Peyer's patch (tissue), 4 donors: ENCODE results near the gene AUTS2. TPM values are rescaled to one million over a fixed set of nuclear protein-coding genes. Genes with fewer than 3 reads are reported as not detected.

Source experiments
- DNase-seq, 3 donors: peaks; one replicate each; pipeline ENCODE4 v3.0.0-alpha.2; 2017 to 2019
- H3K27ac ChIP-seq, 4 donors: fragments of 200-600 bp; sonication (generic); one replicate each; pipeline ENCODE4 v1.5.1; 2016 to 2019
- H3K27me3 ChIP-seq, 2 donors: fragments of 200-600 bp; sonication (generic); one replicate each; pipeline ENCODE4 v1.5.1; 2019
- H3K36me3 ChIP-seq, 3 donors: fragments of 200-600 bp; sonication (generic); one replicate each; pipeline ENCODE4 v1.5.1; 2016 to 2019
- H3K4me1 ChIP-seq, 4 donors: fragments of 200-600 bp; sonication (generic); one replicate each; pipeline ENCODE4 v1.5.1; 2016 to 2019
- H3K4me3 ChIP-seq, 4 donors: fragments of 200-600 bp; sonication (generic); 1 replicate in 3 of 4; 2 replicates in 1 of 4; pipeline ENCODE4 v1.5.1; 2016 to 2019; ENCODE audit warnings: mild to moderate bottlenecking in 1 of 4
- H3K9me3 ChIP-seq, 4 donors: fragments of 200-600 bp; sonication (generic); one replicate each; pipeline ENCODE4 v1.5.1; 2016 to 2019; ENCODE audit warnings: mild to moderate bottlenecking in 1 of 4
- POLR2A ChIP-seq, 2 donors: fragments of 450-650 bp; IDR thresholded peaks; one replicate each; pipeline ENCODE4 v1.5.1; 2017; ENCODE audit warnings: antibody characterized with exemption in 2 of 2, mild to moderate bottlenecking in 2 of 2, moderate library complexity in 2 of 2
- total RNA-seq, 4 donors: library from RNA; depleted of rRNA; stranded (reverse); fragments of >200 nt; gene quantifications; one replicate each; pipeline ENCODE4 v1.1.0, GENCODE V29; 2016
- TF ChIP-seq, protein P1 (sequence below), 6 experiments: fragments of 450-650 bp in 4 of 6; fragments of 200-600 bp in 2 of 6; sonication (generic) in 1 of 6; IDR thresholded peaks; one replicate each; pipeline ENCODE4 v1.5.1; 2017 to 2019; ENCODE audit warnings: antibody characterized with exemption in 6 of 6, mild to moderate bottlenecking in 3 of 6, moderate library complexity in 1 of 6

Gene AUTS2
- total RNA-seq, 4 donors from 2014 or later: 55.9 to 90.0 (median 72.6) TPM

DNA sequence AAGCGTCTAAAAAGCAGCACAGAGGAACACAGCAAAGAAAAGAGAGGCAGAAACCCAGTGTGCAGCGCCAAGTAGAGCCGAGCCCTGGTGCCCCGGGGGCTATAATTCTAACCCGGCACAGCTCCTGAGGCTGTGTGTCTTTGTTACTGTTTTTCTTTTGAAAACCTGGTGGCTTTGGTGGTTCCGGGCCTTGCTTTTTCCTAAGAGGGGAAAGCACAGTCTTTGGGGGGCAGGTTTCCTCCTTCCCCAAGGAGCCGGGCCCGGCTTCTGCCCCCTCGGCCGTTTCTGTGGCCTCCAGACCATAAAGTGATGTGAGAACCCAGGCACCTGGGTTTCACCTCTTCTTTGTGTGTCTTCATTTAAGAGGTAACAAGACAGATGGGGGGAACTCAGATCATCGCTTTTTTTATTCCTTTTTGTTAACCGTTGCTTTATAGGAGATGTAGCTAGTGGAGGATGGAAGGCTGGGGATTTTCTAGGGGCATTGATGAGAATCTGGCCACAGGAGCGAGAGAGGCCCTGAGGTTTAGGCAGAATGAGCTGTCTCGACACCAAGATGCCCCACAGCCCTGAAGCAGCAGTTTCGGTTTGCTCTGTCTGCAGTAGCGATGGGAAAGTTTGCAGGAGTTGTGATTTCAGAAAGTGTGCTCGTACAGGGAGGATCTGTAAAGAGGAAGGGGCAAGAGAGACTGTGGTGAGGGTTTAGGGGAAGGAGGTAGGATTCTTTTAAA, 1165.9 kb downstream of the AUTS2 start:
- Histone ChIP-seq H3K4me3 (peak overlapping the region in 1 of 4 donors; percentile 6), H3K9me3 (no peaks in the 10 kb centered on the region), H3K36me3 (peaks cover 0 to 33% (median 0%) of the 10 kb centered on the region in 3 donors), H3K27me3 (no peaks in the 10 kb centered on the region), H3K27ac (no peak overlapping the region), H3K4me1 (no peaks in the 10 kb centered on the region)
- TF ChIP-seq, protein P1, sequence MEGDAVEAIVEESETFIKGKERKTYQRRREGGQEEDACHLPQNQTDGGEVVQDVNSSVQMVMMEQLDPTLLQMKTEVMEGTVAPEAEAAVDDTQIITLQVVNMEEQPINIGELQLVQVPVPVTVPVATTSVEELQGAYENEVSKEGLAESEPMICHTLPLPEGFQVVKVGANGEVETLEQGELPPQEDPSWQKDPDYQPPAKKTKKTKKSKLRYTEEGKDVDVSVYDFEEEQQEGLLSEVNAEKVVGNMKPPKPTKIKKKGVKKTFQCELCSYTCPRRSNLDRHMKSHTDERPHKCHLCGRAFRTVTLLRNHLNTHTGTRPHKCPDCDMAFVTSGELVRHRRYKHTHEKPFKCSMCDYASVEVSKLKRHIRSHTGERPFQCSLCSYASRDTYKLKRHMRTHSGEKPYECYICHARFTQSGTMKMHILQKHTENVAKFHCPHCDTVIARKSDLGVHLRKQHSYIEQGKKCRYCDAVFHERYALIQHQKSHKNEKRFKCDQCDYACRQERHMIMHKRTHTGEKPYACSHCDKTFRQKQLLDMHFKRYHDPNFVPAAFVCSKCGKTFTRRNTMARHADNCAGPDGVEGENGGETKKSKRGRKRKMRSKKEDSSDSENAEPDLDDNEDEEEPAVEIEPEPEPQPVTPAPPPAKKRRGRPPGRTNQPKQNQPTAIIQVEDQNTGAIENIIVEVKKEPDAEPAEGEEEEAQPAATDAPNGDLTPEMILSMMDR (IDR thresholded peaks at IDR 0.05): no peak
- no peak for TF ChIP-seq POLR2A (IDR thresholded peaks at IDR 0.05)
- DNase-seq: no peak

DNA sequence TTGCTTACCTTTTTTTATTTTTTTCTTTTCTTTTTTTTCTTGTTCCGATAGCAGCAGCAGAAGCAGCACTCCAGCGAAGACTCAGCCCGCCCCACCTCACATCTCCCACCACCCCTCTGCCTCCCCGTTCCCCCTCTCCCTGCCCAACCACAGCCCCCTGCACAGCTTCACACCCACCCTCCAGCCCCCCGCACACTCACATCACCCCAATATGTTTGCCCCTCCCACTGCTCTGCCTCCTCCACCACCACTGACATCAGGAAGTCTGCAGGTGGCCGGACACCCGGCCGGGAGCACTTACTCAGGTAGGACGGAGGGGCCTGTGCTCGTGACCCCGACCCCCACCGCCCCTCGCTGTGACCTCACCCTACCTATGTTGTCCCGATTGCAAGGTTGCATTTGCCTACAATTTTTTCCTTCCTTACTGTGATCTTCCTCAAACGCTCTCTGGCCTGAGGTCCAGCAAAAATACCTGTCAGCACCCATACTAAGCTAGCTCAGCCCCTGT, 1166.5 kb downstream of the AUTS2 start:
- peaks cover 0 to 39% (median 0%) of the 10 kb centered on the region in 3 donors for H3K36me3 ChIP-seq
- TF ChIP-seq POLR2A (IDR thresholded peaks at IDR 0.05): no peak
- TF ChIP-seq, protein P1 (IDR thresholded peaks at IDR 0.05): no peak

DNA sequence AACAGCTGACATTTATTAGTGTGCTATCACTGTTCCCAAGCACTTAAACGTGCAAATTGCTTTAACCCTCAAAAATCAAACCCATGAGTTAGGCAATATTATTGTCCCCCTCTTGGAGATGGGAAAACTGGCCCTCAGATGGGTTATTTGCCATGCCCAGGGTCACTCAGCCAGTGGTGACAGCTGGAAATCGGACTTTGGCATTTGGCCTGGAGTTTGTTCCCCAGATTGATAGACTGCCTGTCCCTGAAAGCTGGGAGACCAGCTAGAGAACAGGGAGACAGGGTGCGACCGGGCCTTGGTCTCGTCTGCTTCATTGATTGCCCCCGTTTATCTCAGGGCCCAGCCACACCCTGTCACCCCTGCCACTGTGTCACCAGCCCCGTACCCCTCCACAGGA, 1167.4 kb downstream of the AUTS2 start:
- no peak for TF ChIP-seq POLR2A (IDR thresholded peaks at IDR 0.05)
- TF ChIP-seq, protein P1 (IDR thresholded peaks at IDR 0.05): no peak
- Histone ChIP-seq H3K27ac (no peak overlapping the region), H3K36me3 (peaks cover 0 to 47% (median 0%) of the 10 kb centered on the region in 3 donors), H3K4me1 (no peaks in the 10 kb centered on the region), H3K4me3 (no peak overlapping the region), H3K9me3 (no peaks in the 10 kb centered on the region), H3K27me3 (no peaks in the 10 kb centered on the region)
- no peak for DNase-seq

More for the DNA sequence above, 1166.5 kb downstream of the AUTS2 start:
- Histone ChIP-seq H3K27ac (no peak overlapping the region), H3K4me1 (no peaks in the 10 kb centered on the region), H3K4me3 (no peak overlapping the region), H3K9me3 (no peaks in the 10 kb centered on the region), H3K27me3 (no peaks in the 10 kb centered on the region)
- DNase-seq: no peak

DNA sequence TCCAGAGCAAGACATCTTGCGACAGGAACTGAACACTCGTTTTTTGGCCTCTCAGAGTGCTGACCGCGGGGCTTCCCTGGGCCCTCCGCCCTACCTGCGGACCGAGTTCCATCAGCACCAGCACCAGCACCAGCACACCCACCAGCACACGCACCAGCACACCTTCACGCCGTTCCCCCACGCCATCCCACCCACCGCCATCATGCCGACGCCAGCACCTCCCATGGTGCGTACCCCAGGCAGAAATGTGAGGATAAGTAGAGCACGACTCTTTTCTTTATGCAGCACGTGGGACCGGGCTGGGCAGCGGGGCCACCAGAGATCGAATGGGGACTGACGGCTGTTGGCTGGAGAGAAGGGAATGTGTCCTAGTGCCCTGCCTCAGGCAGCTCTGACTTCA, 1167.8 kb downstream of the AUTS2 start:
- Histone ChIP-seq H3K9me3 (no peaks in the 10 kb centered on the region), H3K4me3 (no peak overlapping the region), H3K27ac (no peak overlapping the region), H3K27me3 (no peaks in the 10 kb centered on the region), H3K36me3 (peaks cover 0 to 52% (median 0%) of the 10 kb centered on the region in 3 donors), H3K4me1 (no peaks in the 10 kb centered on the region)
- DNase-seq: no peak
- TF ChIP-seq, protein P1 (IDR thresholded peaks at IDR 0.05): no peak
- TF ChIP-seq POLR2A (IDR thresholded peaks at IDR 0.05): no peak

DNA sequence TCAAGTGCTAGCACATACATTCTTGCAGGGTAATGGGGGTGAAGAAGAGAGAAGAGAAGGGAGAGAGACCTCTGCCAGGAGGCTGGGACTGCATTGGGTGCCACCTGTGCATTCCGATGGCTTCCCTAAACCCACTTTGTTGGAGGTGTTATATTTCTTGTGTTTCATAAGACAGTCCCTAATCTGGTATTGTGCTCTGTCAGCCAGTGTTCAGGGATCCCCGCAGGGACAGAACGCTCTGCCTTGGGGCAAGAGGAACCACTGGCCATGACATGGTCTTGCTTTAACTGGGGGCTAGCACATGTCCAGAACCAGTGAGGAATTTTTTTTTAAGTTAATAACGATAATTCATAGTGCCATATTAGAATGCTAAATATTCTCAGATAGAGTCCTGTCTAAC, 1168.4 kb downstream of the AUTS2 start:
- H3K4me3 ChIP-seq: no peak overlapping the region
- no peaks in the 10 kb centered on the region for H3K4me1 ChIP-seq
- no peak overlapping the region for H3K27ac ChIP-seq
- no peaks in the 10 kb centered on the region for H3K9me3 ChIP-seq
- H3K27me3 ChIP-seq: no peaks in the 10 kb centered on the region
- H3K36me3 ChIP-seq: peaks cover 0 to 58% (median 0%) of the 10 kb centered on the region in 3 donors
- TF ChIP-seq POLR2A (IDR thresholded peaks at IDR 0.05): no peak
- TF ChIP-seq, protein P1 (IDR thresholded peaks at IDR 0.05): no peak
- DNase-seq: no peak
